ENCODE data around the gene RRAGB. TPM values are rescaled to one million over a fixed set of nuclear protein-coding genes. Genes with fewer than 3 reads are reported as not detected.

Gene RRAGB
- total RNA-seq, 1 experiment from 2014 or later, result 10.6 TPM

- no peak for TF ChIP-seq CTCF (IDR thresholded peaks at IDR 0.05; ENCODE audit: unreplicated experiment)
- ChIA-PET POLR2A (no interaction called here), CTCF (interaction anchor here (0.6 kb wide), 1 partner anchor 205 kb away, joined by 3 read pairs; no protein-coding TSS in a partner anchor)
- peaks cover under 1% of the 10 kb centered on the region for H3K36me3 Mint-ChIP-seq (ENCODE audit: insufficient read depth, unreplicated experiment)
- intact Hi-C loops (cut with micrococcal nuclease), result no loop called here
- no peaks in the 10 kb centered on the region for H3K27me3 Mint-ChIP-seq (ENCODE audit: insufficient read depth, unreplicated experiment)
- H3K27ac Mint-ChIP-seq (ENCODE audit: low read depth, unreplicated experiment), result no peak overlapping the region
- no peak overlapping the region for H3K4me3 Mint-ChIP-seq (ENCODE audit: unreplicated experiment)
- BruUV-seq (replicated peaks), result no TSS peak
- H3K9me3 Mint-ChIP-seq (ENCODE audit: unreplicated experiment), result peaks cover 2% of the 10 kb centered on the region
- no peaks in the 10 kb centered on the region for H3K4me1 Mint-ChIP-seq (ENCODE audit: insufficient read depth, unreplicated experiment)
- DNase-seq (ENCODE audit: unreplicated experiment), result no peak
Observed at GRCh38 chrX:55787063-55787462, 69.5 kb downstream of the RRAGB start.

- H3K27me3 Mint-ChIP-seq (ENCODE audit: insufficient read depth, unreplicated experiment), result no peaks in the 10 kb centered on the region
- no TSS peak for BruUV-seq (replicated peaks)
- H3K27ac Mint-ChIP-seq (ENCODE audit: low read depth, unreplicated experiment), result no peak overlapping the region
- POLR2A ChIA-PET, result no interaction called here
- H3K4me3 Mint-ChIP-seq (ENCODE audit: unreplicated experiment), result no peak overlapping the region
- H3K9me3 Mint-ChIP-seq (ENCODE audit: unreplicated experiment), result peaks cover 5% of the 10 kb centered on the region
- DNase-seq (ENCODE audit: unreplicated experiment), result no peak
- no peak for TF ChIP-seq CTCF (IDR thresholded peaks at IDR 0.05; ENCODE audit: unreplicated experiment)
- intact Hi-C loops (cut with micrococcal nuclease), result no loop called here
- CTCF ChIA-PET, result no interaction called here
- no peaks in the 10 kb centered on the region for H3K4me1 Mint-ChIP-seq (ENCODE audit: insufficient read depth, unreplicated experiment)
- no peaks in the 10 kb centered on the region for H3K36me3 Mint-ChIP-seq (ENCODE audit: insufficient read depth, unreplicated experiment)
Observed at GRCh38 chrX:55787727-55788126, 70.2 kb downstream of the RRAGB start.

DNA sequence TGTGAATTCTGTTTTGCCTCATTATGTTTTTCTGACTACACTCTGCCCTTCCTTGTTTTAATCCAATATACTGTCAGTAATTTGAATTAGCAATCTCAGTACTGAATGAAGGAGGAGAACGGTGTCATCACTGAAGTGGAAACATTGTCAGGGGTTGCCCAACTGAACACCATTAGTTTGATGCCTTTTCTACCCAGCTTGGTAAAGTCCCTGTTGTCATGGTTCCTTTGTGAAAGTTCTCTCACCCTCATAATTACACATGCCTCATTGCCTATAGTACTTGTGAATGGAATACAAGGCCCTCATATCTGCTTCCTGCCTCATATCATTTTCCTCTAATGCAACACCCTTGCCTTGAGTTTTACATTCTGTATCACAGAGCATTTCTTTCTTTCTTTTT, 76.9 kb downstream of the RRAGB start:
- intact Hi-C loops (cut with micrococcal nuclease), result no loop called here
- H3K4me1 Mint-ChIP-seq (ENCODE audit: insufficient read depth, unreplicated experiment), result no peaks in the 10 kb centered on the region
- H3K27ac Mint-ChIP-seq (ENCODE audit: low read depth, unreplicated experiment), result no peak overlapping the region
- no peak overlapping the region for H3K4me3 Mint-ChIP-seq (ENCODE audit: unreplicated experiment)
- no peak for TF ChIP-seq CTCF (IDR thresholded peaks at IDR 0.05; ENCODE audit: unreplicated experiment)
- peaks cover 29% of the 10 kb centered on the region for H3K27me3 Mint-ChIP-seq (ENCODE audit: insufficient read depth, unreplicated experiment)
- H3K9me3 Mint-ChIP-seq (ENCODE audit: unreplicated experiment), result peaks cover 5% of the 10 kb centered on the region
- ChIA-PET CTCF (no interaction called here), POLR2A (no interaction called here)
- BruUV-seq (replicated peaks), result no TSS peak
- no peaks in the 10 kb centered on the region for H3K36me3 Mint-ChIP-seq (ENCODE audit: insufficient read depth, unreplicated experiment)
- no peak for DNase-seq (ENCODE audit: unreplicated experiment)

- no peaks in the 10 kb centered on the region for H3K36me3 Mint-ChIP-seq (ENCODE audit: insufficient read depth, unreplicated experiment)
- H3K27me3 Mint-ChIP-seq (ENCODE audit: insufficient read depth, unreplicated experiment), result peaks cover 34% of the 10 kb centered on the region
- BruUV-seq (replicated peaks), result no TSS peak
- H3K4me3 Mint-ChIP-seq (ENCODE audit: unreplicated experiment), result no peak overlapping the region
- DNase-seq (ENCODE audit: unreplicated experiment), result no peak
- H3K4me1 Mint-ChIP-seq (ENCODE audit: insufficient read depth, unreplicated experiment), result no peaks in the 10 kb centered on the region
- intact Hi-C loops (cut with micrococcal nuclease), result no loop called here
- POLR2A ChIA-PET, result no interaction called here
- no peak for TF ChIP-seq CTCF (IDR thresholded peaks at IDR 0.05; ENCODE audit: unreplicated experiment)
- H3K27ac Mint-ChIP-seq (ENCODE audit: low read depth, unreplicated experiment), result no peak overlapping the region
- H3K9me3 Mint-ChIP-seq (ENCODE audit: unreplicated experiment), result peaks cover 5% of the 10 kb centered on the region
- CTCF ChIA-PET, result no interaction called here
Observed at GRCh38 chrX:55796496-55796895, 78.9 kb downstream of the RRAGB start.
